Measurements from ENCODE around the gene NEUROG2.

NEUROG2 gene

GRCh38 chr4:112511803-112512118 lies 4.2 kb downstream of the NEUROG2 start:
- TF ChIP-seq TEAD4 (IDR thresholded peaks at IDR 0.05) (no peak), RAD21 (IDR thresholded peaks at IDR 0.05; ENCODE audit: low read depth) (no peak), USF1 (IDR thresholded peaks at IDR 0.05) (no peak), YY1 (IDR thresholded peaks at IDR 0.05; ENCODE audit: low read depth) (no peak), ZBTB7A (IDR thresholded peaks at IDR 0.05; ENCODE audit: low read depth) (no peak), MAX (IDR thresholded peaks at IDR 0.05) (no peak), EGR1 (IDR thresholded peaks at IDR 0.05) (no peak), REST (IDR thresholded peaks at IDR 0.05; ENCODE audit: low read depth) (no peak), CEBPB (IDR thresholded peaks at IDR 0.05) (no peak), NFIC (IDR thresholded peaks at IDR 0.05) (no peak), FOXM1 (IDR thresholded peaks at IDR 0.05; ENCODE audit: borderline replicate concordance, low read depth) (no peak)

GRCh38 chr4:112511093-112511802 lies 4.7 kb downstream of the NEUROG2 start:
- TF ChIP-seq ZBTB7A (IDR thresholded peaks at IDR 0.05; ENCODE audit: low read depth) (no peak), REST (IDR thresholded peaks at IDR 0.05; ENCODE audit: low read depth) (no peak), USF1 (IDR thresholded peaks at IDR 0.05) (no peak), EGR1 (IDR thresholded peaks at IDR 0.05) (no peak), YY1 (IDR thresholded peaks at IDR 0.05; ENCODE audit: low read depth) (no peak), TAF1 (IDR thresholded peaks at IDR 0.05; ENCODE audit: low read depth) (no peak)

- TF ChIP-seq EGR1 (IDR thresholded peaks at IDR 0.05), result no peak
- TF ChIP-seq RAD21 (IDR thresholded peaks at IDR 0.05; ENCODE audit: low read depth), result no peak
- TF ChIP-seq TEAD4 (IDR thresholded peaks at IDR 0.05), result no peak
- TF ChIP-seq TCF12 (IDR thresholded peaks at IDR 0.05; ENCODE audit: low read depth), result no peak
- TF ChIP-seq ZBTB7A (IDR thresholded peaks at IDR 0.05; ENCODE audit: low read depth), result no peak
- TF ChIP-seq EP300 (IDR thresholded peaks at IDR 0.05; ENCODE audit: borderline replicate concordance), result no peak
Measured at GRCh38 chr4:112510291-112511092, 5.5 kb downstream of the NEUROG2 start.

GRCh38 chr4:112509243-112510141 lies 6.5 kb downstream of the NEUROG2 start:
- TF ChIP-seq EGR1 (IDR thresholded peaks at IDR 0.05) (no peak), EP300 (IDR thresholded peaks at IDR 0.05; ENCODE audit: borderline replicate concordance) (no peak), REST (IDR thresholded peaks at IDR 0.05; ENCODE audit: low read depth) (no peak), FOXM1 (IDR thresholded peaks at IDR 0.05; ENCODE audit: borderline replicate concordance, low read depth) (no peak), NFIC (IDR thresholded peaks at IDR 0.05) (no peak), RAD21 (IDR thresholded peaks at IDR 0.05; ENCODE audit: low read depth) (no peak), USF1 (IDR thresholded peaks at IDR 0.05) (no peak), YY1 (IDR thresholded peaks at IDR 0.05; ENCODE audit: low read depth) (no peak), TAF1 (IDR thresholded peaks at IDR 0.05; ENCODE audit: low read depth) (no peak), ZBTB7A (IDR thresholded peaks at IDR 0.05; ENCODE audit: low read depth) (no peak)

Measured in Ishikawa (cell line).